Measurements from ENCODE around the gene ABCF3. TPM values are rescaled to one million over a fixed set of nuclear protein-coding genes. Genes with fewer than 3 reads are reported as not detected.
"Not testable (repeated sequence)": the region's sequence is repeated elsewhere in the genome, so short reads cannot be mapped to it uniquely, and the experiment has no call there.

Gene ABCF3
- total RNA-seq, 4 donors from 2014 or later: 51.1 to 83.4 (median 72.6) TPM

- Histone ChIP-seq H3K4me3 (replicated peaks in 1 of 3) (no peak overlapping the region), H3K9me3 (no peaks in the 10 kb centered on the region), H3K4me1 (peaks cover 29 to 49% of the 10 kb centered on the region in 2 donors), H3K36me3 (peaks cover 0 to under 1% of the 10 kb centered on the region in 2 donors), H3K27ac (no peak overlapping the region), H3K27me3 (no peaks in the 10 kb centered on the region)
- intact Hi-C loops (cut with DNase I): loop anchor here (10.0 kb wide), 1 partner anchor 144 kb away; the partner anchor contains the start of gene ABCC5
- WGBS, 2 donors: 76 to 80% methylated on average over 4 of the region's 4 CpGs
- TF ChIP-seq CTCF (IDR thresholded peaks at IDR 0.05): no peak
- no peak for TF ChIP-seq POLR2A (IDR thresholded peaks at IDR 0.05)
- DNase-seq: no peak
Measured at GRCh38 chr3:184158404-184158803, 27.6 kb upstream of the ABCF3 start.

- H3K27me3 ChIP-seq: no peaks in the 10 kb centered on the region
- no peak for DNase-seq
- peaks cover 26 to 43% of the 10 kb centered on the region in 2 donors for H3K4me1 ChIP-seq
- intact Hi-C loops (cut with DNase I): no loop called here
- peak overlapping the region in 1 of 3 donors; percentile 13 for H3K27ac ChIP-seq
- TF ChIP-seq POLR2A (IDR thresholded peaks at IDR 0.05) (no peak), CTCF (IDR thresholded peaks at IDR 0.05) (no peak)
- H3K4me3 ChIP-seq (replicated peaks in 1 of 3): no peak overlapping the region
- WGBS, 2 donors: 32 to 50% methylated on average over 2 of the region's 2 CpGs
- no peaks in the 10 kb centered on the region for H3K9me3 ChIP-seq
- H3K36me3 ChIP-seq: peaks cover 13 to 20% of the 10 kb centered on the region in 2 donors
Measured at GRCh38 chr3:184160456-184160855, 25.5 kb upstream of the ABCF3 start.

GRCh38 chr3:184162571-184163070 lies 23.4 kb upstream of the ABCF3 start:
- Histone ChIP-seq H3K4me1 (peaks cover 17 to 34% of the 10 kb centered on the region in 2 donors), H3K36me3 (peaks cover 35 to 42% of the 10 kb centered on the region in 2 donors)
- DNase-seq; intact Hi-C loops (cut with DNase I); H3K27me3 ChIP-seq; H3K9me3 ChIP-seq; H3K27ac ChIP-seq; H3K4me3 ChIP-seq (replicated peaks in 1 of 3): not testable (repeated sequence)
- WGBS, 2 donors: 81 to 82% methylated on average over 8 of the region's 8 CpGs

- H3K27ac ChIP-seq: no peak overlapping the region
- peaks cover 45 to 48% of the 10 kb centered on the region in 2 donors for H3K36me3 ChIP-seq
- 94 to 95% methylated on average over 15 to 16 of the region's 16 CpGs for WGBS, 2 donors
Measured at GRCh38 chr3:184164648-184165330, 21.2 kb upstream of the ABCF3 start.

GRCh38 chr3:184165543-184165942 lies 20.5 kb upstream of the ABCF3 start:
- WGBS, 2 donors: 88 to 98% methylated on average over 3 of the region's 3 CpGs
- DNase-seq: no peak
- Histone ChIP-seq H3K27me3 (no peaks in the 10 kb centered on the region), H3K36me3 (peaks cover 53 to 56% of the 10 kb centered on the region in 2 donors), H3K9me3 (no peaks in the 10 kb centered on the region), H3K4me1 (peaks cover 7 to 13% of the 10 kb centered on the region in 2 donors), H3K4me3 (replicated peaks in 1 of 3) (no peak overlapping the region), H3K27ac (no peak overlapping the region)
- intact Hi-C loops (cut with DNase I): no loop called here
- no peak for TF ChIP-seq POLR2A (IDR thresholded peaks at IDR 0.05)
- TF ChIP-seq CTCF (IDR thresholded peaks at IDR 0.05): no peak

More at GRCh38 chr3:184164648-184165330, 21.2 kb upstream of the ABCF3 start:
- DNase-seq: no peak
- intact Hi-C loops (cut with DNase I): no loop called here
- H3K9me3 ChIP-seq: no peaks in the 10 kb centered on the region
- no peak overlapping the region for H3K4me3 ChIP-seq (replicated peaks in 1 of 3)
- H3K4me1 ChIP-seq: peaks cover 9 to 21% of the 10 kb centered on the region in 2 donors
- TF ChIP-seq CTCF (IDR thresholded peaks at IDR 0.05) (no peak), POLR2A (IDR thresholded peaks at IDR 0.05) (no peak)
- no peaks in the 10 kb centered on the region for H3K27me3 ChIP-seq
